Fibroblast of lung (primary cell): Measurements from ENCODE around the gene ZW10. TPM values are rescaled to one million over a fixed set of nuclear protein-coding genes. Genes with fewer than 3 reads are reported as not detected.

ENCODE experiments used
- DNase-seq, 2 donors: peaks; one replicate each; pipeline versions ENCODE4 v3.0.0 to v3.0.0-alpha.2; 2010; ENCODE audit warnings: low read depth in 2 of 2
- H2AFZ ChIP-seq: 2 replicates; pipeline ENCODE4 v1.5.1; 2012; ENCODE audit warnings: low read length, control low read depth, inconsistent platforms
- H3K27ac ChIP-seq: 2 replicates; pipeline ENCODE4 v1.5.1; 2011; ENCODE audit warnings: low read length, control low read depth; ENCODE audit not compliant: insufficient read depth
- H3K27me3 ChIP-seq: 2 replicates; pipeline ENCODE4 v1.5.1; 2011; ENCODE audit warnings: mild to moderate bottlenecking, low read length; ENCODE audit not compliant: control insufficient read depth, insufficient read depth
- H3K36me3 ChIP-seq: 2 replicates; pipeline ENCODE4 v1.5.1; 2011; ENCODE audit warnings: low read length; ENCODE audit not compliant: control insufficient read depth, insufficient read depth
- H3K4me1 ChIP-seq: 2 replicates; pipeline ENCODE4 v1.5.1; 2011; ENCODE audit warnings: low read length; ENCODE audit not compliant: control insufficient read depth, insufficient read depth; ENCODE audit errors: extremely low read depth
- H3K4me2 ChIP-seq: 2 replicates; pipeline ENCODE4 v1.5.1; 2011; ENCODE audit warnings: low read length, control low read depth; ENCODE audit not compliant: insufficient read depth; ENCODE audit errors: extremely low read depth
- H3K4me3 ChIP-seq, 4 experiments: fragments of 200-600 bp in 1 of 4; sonication (generic) in 1 of 4; replicated peaks in 1 of 4; 2 replicates each; pipeline ENCODE4 v1.5.1; 2011 to 2016; ENCODE audit warnings: low read length in 4 of 4, low read depth in 3 of 4, mild to moderate bottlenecking in 3 of 4, control low read depth in 2 of 4, inconsistent platforms in 1 of 4, mixed read lengths in 1 of 4; ENCODE audit not compliant: insufficient read depth in 1 of 4; ENCODE audit errors: control extremely low read depth in 1 of 4
- H3K79me2 ChIP-seq: 2 replicates; pipeline ENCODE4 v1.5.1; 2012; ENCODE audit warnings: mild to moderate bottlenecking, low read length, inconsistent platforms; ENCODE audit not compliant: control insufficient read depth, insufficient read depth
- H3K9ac ChIP-seq: 2 replicates; pipeline ENCODE4 v1.5.1; 2011; ENCODE audit warnings: mild to moderate bottlenecking, low read length, control low read depth; ENCODE audit not compliant: insufficient read depth
- H3K9me3 ChIP-seq: 2 replicates; pipeline ENCODE4 v1.5.1; 2012; ENCODE audit warnings: low read depth, low read length; ENCODE audit not compliant: control insufficient read depth, insufficient read depth
- H4K20me1 ChIP-seq: 2 replicates; pipeline ENCODE4 v1.5.1; 2011; ENCODE audit warnings: low read length; ENCODE audit not compliant: control insufficient read depth, insufficient read depth; ENCODE audit errors: extremely low read depth
- CTCF ChIP-seq, 2 donors: IDR thresholded peaks in 1 of 2; conservative IDR thresholded peaks in 1 of 2; 1 replicate in 1 of 2; 2 replicates in 1 of 2; pipeline ENCODE4 v1.5.1; 2011 to 2012; ENCODE audit warnings: low read length in 2 of 2, control low read depth in 1 of 2, inconsistent platforms in 1 of 2, low read depth in 1 of 2, mild to moderate bottlenecking in 1 of 2
- EZH2 ChIP-seq: IDR thresholded peaks from 2 replicates; pipeline ENCODE4 v1.5.1; 2012; ENCODE audit warnings: low read length, control low read depth, mild to moderate bottlenecking; ENCODE audit errors: missing control alignments
- polyA plus RNA-seq, 2 donors: library from polyadenylated mRNA; depleted of rRNA in 1 of 2; stranded (reverse) in 1 of 2; unstranded in 1 of 2; fragments of >200 nt; gene quantifications; 2 replicates each; pipeline ENCODE4 v1.2.1, GENCODE V29; 2011 to 2012; ENCODE audit warnings: missing spikeins in 1 of 2
- total RNA-seq: library from RNA; depleted of rRNA; stranded (reverse); fragments of >200 nt; gene quantifications from 2 replicates; pipeline ENCODE4 v1.2.1, GENCODE V29; 2014

ZW10 gene
- total and polyA plus RNA-seq, 2 donors (not counting 1 experiment from before 2014, with no cell fraction given): 13.5 to 15.4 TPM

GRCh38 chr11:113732092-113732491, 41.4 kb downstream of the ZW10 start:
- no peaks in the 10 kb centered on the region for H3K79me2 ChIP-seq
- no peak overlapping the region for H2AFZ ChIP-seq
- peak in 1 of 2 donors; percentile 27 for DNase-seq
- no peak overlapping the region for H3K4me2 ChIP-seq
- no peaks in the 10 kb centered on the region for H4K20me1 ChIP-seq
- no peaks in the 10 kb centered on the region for H3K27me3 ChIP-seq
- H3K4me3 ChIP-seq: no peak overlapping the region
- H3K4me1 ChIP-seq: no peaks in the 10 kb centered on the region
- TF ChIP-seq CTCF (conservative IDR thresholded peaks at IDR 0.05 in 1 of 2, IDR thresholded peaks at IDR 0.05 in 1 of 2; ENCODE audit: low read depth in 1 of 2, low read length in 2 of 2): no peak
- TF ChIP-seq EZH2: no peak
- no peak overlapping the region for H3K9ac ChIP-seq
- no peaks in the 10 kb centered on the region for H3K9me3 ChIP-seq
- H3K27ac ChIP-seq: no peak overlapping the region
- no peaks in the 10 kb centered on the region for H3K36me3 ChIP-seq

- no peak overlapping the region for H2AFZ ChIP-seq
- no peak overlapping the region for H3K27ac ChIP-seq
- H3K9me3 ChIP-seq: no peaks in the 10 kb centered on the region
- H3K27me3 ChIP-seq: no peaks in the 10 kb centered on the region
- no peaks in the 10 kb centered on the region for H3K36me3 ChIP-seq
- no peaks in the 10 kb centered on the region for H4K20me1 ChIP-seq
- TF ChIP-seq CTCF (conservative IDR thresholded peaks at IDR 0.05 in 1 of 2, IDR thresholded peaks at IDR 0.05 in 1 of 2; ENCODE audit: low read depth in 1 of 2, low read length in 2 of 2) (peak; percentile 46 to 54), EZH2 (no peak)
- no peak overlapping the region for H3K4me3 ChIP-seq
- H3K4me1 ChIP-seq: no peaks in the 10 kb centered on the region
- peak; percentile 62 to 63 for DNase-seq
- no peaks in the 10 kb centered on the region for H3K79me2 ChIP-seq
- no peak overlapping the region for H3K9ac ChIP-seq
- H3K4me2 ChIP-seq: no peak overlapping the region
Observed at GRCh38 chr11:113730887-113731726, 42.4 kb downstream of the ZW10 start.

- H3K4me1 ChIP-seq: no peaks in the 10 kb centered on the region
- no peaks in the 10 kb centered on the region for H4K20me1 ChIP-seq
- no peak overlapping the region for H3K4me3 ChIP-seq
- no peaks in the 10 kb centered on the region for H3K79me2 ChIP-seq
- H3K9ac ChIP-seq: no peak overlapping the region
- H3K27me3 ChIP-seq: no peaks in the 10 kb centered on the region
- H3K4me2 ChIP-seq: no peak overlapping the region
- H3K27ac ChIP-seq: no peak overlapping the region
- no peak for TF ChIP-seq CTCF (conservative IDR thresholded peaks at IDR 0.05 in 1 of 2, IDR thresholded peaks at IDR 0.05 in 1 of 2; ENCODE audit: low read depth in 1 of 2, low read length in 2 of 2)
- TF ChIP-seq EZH2: no peak
- no peak for DNase-seq
- no peak overlapping the region for H2AFZ ChIP-seq
- no peaks in the 10 kb centered on the region for H3K9me3 ChIP-seq
- no peaks in the 10 kb centered on the region for H3K36me3 ChIP-seq
Observed at GRCh38 chr11:113729456-113729855, 44.0 kb downstream of the ZW10 start.
